OCI-LY3 (cell line): ENCODE data around the gene F11R.
"Not testable (repeated sequence)": the region's sequence is repeated elsewhere in the genome, so short reads cannot be mapped to it uniquely, and the experiment has no call there.

Experiments
- H2AFZ ChIP-seq: fragments of 200-600, 300-600 bp; shearing (Covaris generic); 2 replicates; pipeline ENCODE4 v1.6.0; 2014; ENCODE audit warnings: antibody characterized with exemption, low read depth, low read length
- H3K27ac ChIP-seq: fragments of 200-600, 300-600 bp; sonication (generic); 2 replicates; pipeline ENCODE4 v1.5.1; 2014; ENCODE audit warnings: mild to moderate bottlenecking, low read length, moderate library complexity, mixed read lengths
- H3K27me3 ChIP-seq: fragments of 200-600, 300-600 bp; sonication (generic); 2 replicates; pipeline ENCODE4 v1.6.1; 2014; ENCODE audit warnings: low read depth, low read length, mixed read lengths
- H3K36me3 ChIP-seq: fragments of 200-600, 300-600 bp; sonication (generic); replicated peaks from 2 replicates; pipeline ENCODE3; 2014; ENCODE audit warnings: low read depth, low read length, mixed read lengths
- H3K4me1 ChIP-seq: fragments of 300-600, 200-600 bp; sonication (generic); 2 replicates; pipeline ENCODE4 v1.6.1; 2014; ENCODE audit warnings: low read length, mixed read lengths
- H3K4me2 ChIP-seq: fragments of 200-600, 300-600 bp; sonication (generic); 2 replicates; pipeline ENCODE4 v1.6.1; 2014; ENCODE audit warnings: low read length, mixed read lengths
- H3K4me3 ChIP-seq: fragments of 300-600, 200-600 bp; sonication (generic); 2 replicates; pipeline ENCODE4 v1.5.1; 2014; ENCODE audit warnings: antibody characterized with exemption, mild to moderate bottlenecking, low read length, moderate library complexity
- H3K79me2 ChIP-seq: fragments of 300-600, 200-600 bp; shearing (Covaris generic); 2 replicates; pipeline ENCODE4 v1.6.1; 2014; ENCODE audit warnings: mild to moderate bottlenecking, low read length, mixed read lengths
- H3K9ac ChIP-seq: fragments of 300-600, 200-600 bp; shearing (Covaris generic); 2 replicates; pipeline ENCODE4 v1.6.0; 2014; ENCODE audit warnings: mild to moderate bottlenecking, low read length, moderate library complexity
- H3K9me3 ChIP-seq: fragments of 200-600, 300-600 bp; shearing (Covaris generic); 2 replicates; pipeline ENCODE4 v1.6.1; 2014; ENCODE audit warnings: low read length, mixed read lengths; ENCODE audit not compliant: insufficient read depth
- H4K20me1 ChIP-seq: fragments of 200-600, 300-600 bp; sonication (generic); 2 replicates; pipeline ENCODE4 v1.6.1; 2016; ENCODE audit warnings: low read length, mixed read lengths; ENCODE audit not compliant: insufficient read depth
- EZH2phosphoT487 ChIP-seq: fragments of 200-600 bp; shearing (Covaris generic); IDR thresholded peaks from 2 replicates; pipeline ENCODE4 v1.6.1; 2018; ENCODE audit warnings: antibody characterized with exemption, mixed run types, low read depth
- TF ChIP-seq, protein P1 (sequence below): fragments of 200-600, 300-600 bp; sonication (generic); IDR thresholded peaks from 2 replicates; pipeline ENCODE4 v1.5.1; 2014; ENCODE audit warnings: antibody characterized with exemption, low read length, low read depth

F11R gene

DNA sequence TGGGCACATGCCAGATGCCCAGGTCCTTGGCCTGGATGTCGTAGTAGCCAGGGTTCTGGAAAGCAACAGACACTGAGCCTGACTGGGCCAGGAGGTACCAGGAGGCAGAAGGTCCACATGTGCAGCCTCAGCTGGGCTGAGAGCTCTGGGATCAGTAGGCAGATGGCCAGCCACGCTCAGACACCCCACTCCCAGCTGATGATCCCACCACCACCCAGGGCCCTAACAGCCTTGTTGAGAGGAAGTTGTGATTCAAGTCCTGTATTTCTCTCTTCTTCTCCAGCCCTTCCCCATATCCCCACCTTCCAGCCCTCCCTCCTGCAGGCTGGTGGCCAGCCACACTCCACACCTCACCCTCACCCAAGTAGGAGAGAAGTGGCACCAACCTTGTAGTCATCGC lies 70.3 kb downstream of the F11R start:
- Histone ChIP-seq H3K27me3 (0 out of 2 replicates have a peak, but pooled peaks cover 4% of the 10 kb centered on the region), H3K27ac (no peak overlapping the region), H3K4me2 (no peak overlapping the region), H3K36me3 (no peaks in the 10 kb centered on the region), H3K4me1 (no peaks in the 10 kb centered on the region), H3K9me3 (no peaks in the 10 kb centered on the region), H3K79me2 (no peaks in the 10 kb centered on the region), H3K9ac (no peak overlapping the region), H4K20me1 (no peaks in the 10 kb centered on the region), H2AFZ (no peak overlapping the region), H3K4me3 (no peak overlapping the region)
- TF ChIP-seq, protein P1, sequence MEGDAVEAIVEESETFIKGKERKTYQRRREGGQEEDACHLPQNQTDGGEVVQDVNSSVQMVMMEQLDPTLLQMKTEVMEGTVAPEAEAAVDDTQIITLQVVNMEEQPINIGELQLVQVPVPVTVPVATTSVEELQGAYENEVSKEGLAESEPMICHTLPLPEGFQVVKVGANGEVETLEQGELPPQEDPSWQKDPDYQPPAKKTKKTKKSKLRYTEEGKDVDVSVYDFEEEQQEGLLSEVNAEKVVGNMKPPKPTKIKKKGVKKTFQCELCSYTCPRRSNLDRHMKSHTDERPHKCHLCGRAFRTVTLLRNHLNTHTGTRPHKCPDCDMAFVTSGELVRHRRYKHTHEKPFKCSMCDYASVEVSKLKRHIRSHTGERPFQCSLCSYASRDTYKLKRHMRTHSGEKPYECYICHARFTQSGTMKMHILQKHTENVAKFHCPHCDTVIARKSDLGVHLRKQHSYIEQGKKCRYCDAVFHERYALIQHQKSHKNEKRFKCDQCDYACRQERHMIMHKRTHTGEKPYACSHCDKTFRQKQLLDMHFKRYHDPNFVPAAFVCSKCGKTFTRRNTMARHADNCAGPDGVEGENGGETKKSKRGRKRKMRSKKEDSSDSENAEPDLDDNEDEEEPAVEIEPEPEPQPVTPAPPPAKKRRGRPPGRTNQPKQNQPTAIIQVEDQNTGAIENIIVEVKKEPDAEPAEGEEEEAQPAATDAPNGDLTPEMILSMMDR: no peak
- no peak for TF ChIP-seq EZH2phosphoT487

DNA sequence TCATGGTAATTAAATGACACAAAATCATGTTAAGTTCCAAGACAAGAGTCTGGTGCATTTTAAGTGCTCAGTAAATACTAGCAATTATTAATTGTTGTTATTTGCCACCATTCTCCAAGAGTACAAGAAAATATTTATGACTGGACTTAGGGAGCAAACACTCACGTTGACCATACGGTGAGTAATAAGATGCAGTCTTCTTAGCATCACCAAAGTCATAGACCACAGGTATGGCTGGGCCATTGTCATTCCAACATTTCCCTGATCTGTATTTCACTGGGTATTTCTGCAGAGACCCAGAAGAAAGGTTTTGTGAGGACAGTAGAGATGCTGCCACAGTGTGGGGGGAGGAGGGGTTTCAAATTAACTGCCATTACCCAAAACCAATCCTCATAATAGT lies 71.1 kb downstream of the F11R start:
- no peak for TF ChIP-seq EZH2phosphoT487
- TF ChIP-seq, protein P1: no peak
- Histone ChIP-seq H3K79me2 (no peaks in the 10 kb centered on the region), H3K36me3 (no peaks in the 10 kb centered on the region), H4K20me1 (no peaks in the 10 kb centered on the region), H3K9me3 (no peaks in the 10 kb centered on the region), H2AFZ (no peak overlapping the region), H3K4me2 (no peak overlapping the region), H3K9ac (no peak overlapping the region), H3K27me3 (0 out of 2 replicates have a peak, but pooled peaks cover 4% of the 10 kb centered on the region), H3K27ac (no peak overlapping the region), H3K4me1 (no peaks in the 10 kb centered on the region), H3K4me3 (no peak overlapping the region)

DNA sequence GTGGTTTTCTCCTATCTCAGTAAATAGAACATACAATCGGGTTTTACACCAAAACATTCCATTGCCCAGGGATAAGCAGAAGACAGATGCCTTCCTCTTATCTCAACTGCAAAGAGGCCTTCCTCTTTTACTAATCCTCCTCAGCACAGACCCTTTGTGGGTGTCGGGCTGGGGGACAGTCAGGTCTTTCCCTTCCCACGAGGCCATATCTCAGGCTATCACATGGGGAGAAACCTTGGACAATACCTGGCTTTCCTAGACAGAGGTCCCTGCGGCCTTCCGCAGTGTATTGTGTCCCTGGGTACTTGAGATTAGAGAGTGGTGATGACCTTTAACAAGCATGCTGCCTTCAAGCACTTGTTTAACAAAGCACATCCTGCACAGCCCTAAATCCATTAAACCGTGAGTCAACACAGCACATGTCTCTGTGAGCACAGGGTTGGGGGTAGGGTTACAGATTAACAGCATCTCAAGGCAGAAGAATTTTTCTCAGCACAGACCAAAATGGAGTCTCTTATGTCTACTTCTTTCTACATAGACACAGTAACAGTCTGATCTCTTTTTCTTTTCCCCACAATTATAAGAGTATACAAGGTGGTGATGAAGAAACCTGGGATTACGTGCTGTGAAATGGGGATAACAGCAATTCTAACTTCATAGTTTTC lies 71.6 kb downstream of the F11R start:
- not testable (repeated sequence) for H3K36me3 ChIP-seq, H3K9ac ChIP-seq, H3K4me2 ChIP-seq, H3K27ac ChIP-seq, H3K4me3 ChIP-seq, H3K27me3 ChIP-seq, H4K20me1 ChIP-seq, H3K4me1 ChIP-seq, H3K9me3 ChIP-seq, H3K79me2 ChIP-seq, H2AFZ ChIP-seq

DNA sequence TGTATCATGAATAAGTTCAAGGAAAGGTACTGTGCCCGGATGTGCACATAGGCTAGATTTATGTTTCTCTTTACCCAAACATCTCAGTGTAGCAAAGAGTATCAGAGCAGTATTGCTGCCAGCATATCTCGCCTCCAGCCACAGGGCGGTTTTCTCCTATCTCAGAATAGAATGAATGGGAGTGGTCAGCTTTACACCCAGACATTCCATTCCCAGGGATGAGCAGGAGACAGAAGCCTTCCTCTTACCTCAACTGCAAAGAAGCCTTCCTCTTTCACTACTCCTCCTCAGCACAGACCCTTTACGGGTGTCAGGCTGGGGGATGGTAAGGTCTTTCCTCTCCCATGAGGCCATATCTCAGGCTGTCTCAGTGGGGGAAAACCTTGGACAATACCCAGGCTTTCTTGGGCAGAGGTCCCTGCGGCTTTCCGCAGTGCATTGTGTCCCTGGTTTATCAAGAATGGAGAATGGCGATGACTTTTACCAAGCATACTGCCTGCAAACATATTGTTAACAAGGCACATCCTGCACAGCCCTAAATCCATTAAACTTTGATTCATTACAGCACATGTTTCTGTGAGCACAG lies 73.7 kb downstream of the F11R start:
- H3K4me1 ChIP-seq: not testable (repeated sequence)

DNA sequence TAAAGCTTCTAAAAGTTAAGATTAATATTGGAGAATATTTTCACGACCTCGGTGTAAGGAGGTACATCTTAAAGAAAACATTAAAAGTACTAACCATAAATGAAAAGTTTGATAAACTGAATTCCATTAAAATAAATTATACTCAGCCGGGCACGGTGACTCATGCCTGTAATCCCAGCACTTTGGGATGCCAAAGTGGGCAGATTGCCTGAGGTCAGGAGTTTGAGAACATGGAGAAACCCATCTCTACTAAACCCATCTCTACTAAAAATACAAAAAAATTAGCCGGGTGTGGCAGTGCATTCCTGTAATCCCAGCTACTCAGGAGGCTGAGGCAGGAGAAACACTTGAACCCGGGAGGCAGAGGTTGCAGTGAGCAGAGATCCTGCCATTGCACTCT lies 75.1 kb downstream of the F11R start:
- H3K4me3 ChIP-seq, H3K9me3 ChIP-seq, H2AFZ ChIP-seq, H3K36me3 ChIP-seq, H3K4me1 ChIP-seq, H3K27ac ChIP-seq, H3K4me2 ChIP-seq, H3K27me3 ChIP-seq, H3K9ac ChIP-seq, H4K20me1 ChIP-seq, H3K79me2 ChIP-seq: not testable (repeated sequence)

More for the DNA sequence above, 73.7 kb downstream of the F11R start:
- not testable (repeated sequence) for H3K36me3 ChIP-seq, H3K27ac ChIP-seq, H3K27me3 ChIP-seq, H3K4me2 ChIP-seq, H4K20me1 ChIP-seq, H3K4me3 ChIP-seq, H2AFZ ChIP-seq, H3K79me2 ChIP-seq, H3K9ac ChIP-seq, H3K9me3 ChIP-seq
